HepG2 (cell line): ENCODE measurements around the gene CPLANE2. TPM values are rescaled to one million over a fixed set of nuclear protein-coding genes. Genes with fewer than 3 reads are reported as not detected.

Source experiments
- AGO1 ChIP-seq: fragments of 200-400 bp; formaldehyde crosslinking; IDR thresholded peaks from 2 replicates; pipeline ENCODE4 v1.6.1; 2017; ENCODE audit warnings: mild to moderate bottlenecking, low read depth, low read length, moderate library complexity; ENCODE audit not compliant: poor library complexity, severe bottlenecking
- ARNT ChIP-seq: fragments of 450-650 bp; IDR thresholded peaks from 2 replicates; pipeline ENCODE4 v1.6.1; 2017
- FIP1L1 ChIP-seq: fragments of 200-400 bp; formaldehyde crosslinking; IDR thresholded peaks from 2 replicates; pipeline ENCODE4 v1.6.1; 2018; ENCODE audit warnings: low read depth, mild to moderate bottlenecking, low read length, moderate library complexity, borderline replicate concordance; ENCODE audit not compliant: insufficient read depth
- HIVEP1 ChIP-seq: sonication (generic); formaldehyde crosslinking; IDR thresholded peaks from 2 replicates; pipeline ENCODE4 v1.4.0; 2020; ENCODE audit warnings: mild to moderate bottlenecking, missing genetic modification reagents
- NFE2L1 ChIP-seq: sonication (generic); formaldehyde crosslinking; IDR thresholded peaks from 2 replicates; pipeline ENCODE4 v1.4.0; 2020; ENCODE audit warnings: missing genetic modification reagents, mild to moderate bottlenecking, borderline replicate concordance
- NPAS2 ChIP-seq: sonication (generic); formaldehyde crosslinking; IDR thresholded peaks from 2 replicates; pipeline ENCODE4 v1.8.0; 2022; ENCODE audit warnings: mild to moderate bottlenecking, missing genetic modification reagents, borderline replicate concordance
- NR2F6 ChIP-seq, 2 experiments: IDR thresholded peaks; 2 replicates each; pipeline ENCODE4 v1.6.1; 2016; ENCODE audit warnings: antibody characterized with exemption in 1 of 2, mild to moderate bottlenecking in 1 of 2
- PAF1 ChIP-seq: IDR thresholded peaks from 2 replicates; pipeline ENCODE4 v1.6.1; 2016; ENCODE audit warnings: missing genetic modification reagents, missing compliant biosample characterization
- PHB2 ChIP-seq: fragments of 450-650 bp; IDR thresholded peaks from 2 replicates; pipeline ENCODE4 v1.6.1; 2018; ENCODE audit not compliant: partially characterized antibody
- PPARG ChIP-seq: conservative IDR thresholded peaks from 2 replicates; pipeline ENCODE4 v1.6.1; 2016; ENCODE audit warnings: missing biosample characterization, missing genetic modification reagents
- PRPF4 ChIP-seq: fragments of 200-400 bp; formaldehyde crosslinking; IDR thresholded peaks from 2 replicates; pipeline ENCODE4 v1.6.1; 2016; ENCODE audit warnings: low read length, low read depth; ENCODE audit not compliant: poor library complexity, severe bottlenecking
- ZC3H4 ChIP-seq: sonication (generic); formaldehyde crosslinking; IDR thresholded peaks from 2 replicates; pipeline ENCODE4 v1.4.0; 2020; ENCODE audit warnings: missing genetic modification reagents, borderline replicate concordance
- ZNF350 ChIP-seq: sonication (generic); formaldehyde crosslinking; IDR thresholded peaks from 2 replicates; pipeline ENCODE4 v1.4.0; 2020; ENCODE audit warnings: mild to moderate bottlenecking, low read depth, missing genetic modification reagents, borderline replicate concordance
- ZNF383 ChIP-seq: sonication (generic); formaldehyde crosslinking; IDR thresholded peaks from 2 replicates; pipeline ENCODE4 v1.4.0; 2020; ENCODE audit warnings: missing genetic modification reagents, mild to moderate bottlenecking, borderline replicate concordance
- ZNF567 ChIP-seq: sonication (generic); formaldehyde crosslinking; IDR thresholded peaks from 2 replicates; pipeline ENCODE4 v1.8.1; 2023; ENCODE audit warnings: mild to moderate bottlenecking, missing genetic modification reagents, borderline replicate concordance
- ZNF589 ChIP-seq: sonication (generic); formaldehyde crosslinking; conservative IDR thresholded peaks from 2 replicates; pipeline ENCODE4 v1.8.0; 2022; ENCODE audit warnings: mild to moderate bottlenecking, moderate library complexity, missing genetic modification reagents
- ZNF614 ChIP-seq: IDR thresholded peaks from 2 replicates; pipeline ENCODE4 v1.6.1; 2018; ENCODE audit warnings: missing biosample characterization, missing genetic modification reagents, inconsistent platforms, borderline replicate concordance
- ZNF720 ChIP-seq: sonication (generic); formaldehyde crosslinking; IDR thresholded peaks from 2 replicates; pipeline ENCODE4 v1.4.0; 2020; ENCODE audit warnings: missing genetic modification reagents
- polyA plus RNA-seq, 8 experiments: library from polyadenylated mRNA; depleted of rRNA in 3 of 8; stranded (reverse) in 7 of 8; unstranded in 1 of 8; fragments of >200 nt; fragmentation: Illumina TruSeq in 4 of 8; extraction: Trizol in 4 of 8; gene quantifications; 2 replicates each; pipeline versions ENCODE4 v1.2.1 to v1.2.3, GENCODE V29; 2011 to 2016; ENCODE audit warnings: low read depth in 4 of 8, missing spikeins in 1 of 8, mixed read lengths in 1 of 8; ENCODE audit not compliant: insufficient read depth in 1 of 8
- total RNA-seq, 5 experiments: library from RNA; depleted of rRNA; stranded (reverse); fragments of >200 nt; fragmentation: Illumina TruSeq; extraction: Trizol; gene quantifications; 2 replicates each; pipeline ENCODE4 v1.2.3, GENCODE V29; 2016; ENCODE audit warnings: low read depth in 1 of 5
- TF ChIP-seq, protein P1 (sequence below): fragments of 450-650 bp; IDR thresholded peaks from 2 replicates; pipeline ENCODE4 v1.6.1; 2016
- TF ChIP-seq, protein P2 (sequence below): IDR thresholded peaks from 2 replicates; pipeline ENCODE4 v1.6.1; 2012; ENCODE audit warnings: inconsistent platforms
- TF ChIP-seq, protein P3 (sequence below): sonication (generic); formaldehyde crosslinking; IDR thresholded peaks from 2 replicates; pipeline ENCODE4 v1.4.0; 2020; ENCODE audit warnings: missing genetic modification reagents
- TF ChIP-seq, protein P4 (sequence below): IDR thresholded peaks from 2 replicates; pipeline ENCODE4 v1.6.1; 2016; ENCODE audit warnings: low read depth, borderline replicate concordance

CPLANE2 gene
- total and polyA plus RNA-seq, 2 of the 13 experiments (the other 11 are each of a cell fraction or from before 2014, with no cell fraction given), result 0.29 to 1.6 TPM

DNA sequence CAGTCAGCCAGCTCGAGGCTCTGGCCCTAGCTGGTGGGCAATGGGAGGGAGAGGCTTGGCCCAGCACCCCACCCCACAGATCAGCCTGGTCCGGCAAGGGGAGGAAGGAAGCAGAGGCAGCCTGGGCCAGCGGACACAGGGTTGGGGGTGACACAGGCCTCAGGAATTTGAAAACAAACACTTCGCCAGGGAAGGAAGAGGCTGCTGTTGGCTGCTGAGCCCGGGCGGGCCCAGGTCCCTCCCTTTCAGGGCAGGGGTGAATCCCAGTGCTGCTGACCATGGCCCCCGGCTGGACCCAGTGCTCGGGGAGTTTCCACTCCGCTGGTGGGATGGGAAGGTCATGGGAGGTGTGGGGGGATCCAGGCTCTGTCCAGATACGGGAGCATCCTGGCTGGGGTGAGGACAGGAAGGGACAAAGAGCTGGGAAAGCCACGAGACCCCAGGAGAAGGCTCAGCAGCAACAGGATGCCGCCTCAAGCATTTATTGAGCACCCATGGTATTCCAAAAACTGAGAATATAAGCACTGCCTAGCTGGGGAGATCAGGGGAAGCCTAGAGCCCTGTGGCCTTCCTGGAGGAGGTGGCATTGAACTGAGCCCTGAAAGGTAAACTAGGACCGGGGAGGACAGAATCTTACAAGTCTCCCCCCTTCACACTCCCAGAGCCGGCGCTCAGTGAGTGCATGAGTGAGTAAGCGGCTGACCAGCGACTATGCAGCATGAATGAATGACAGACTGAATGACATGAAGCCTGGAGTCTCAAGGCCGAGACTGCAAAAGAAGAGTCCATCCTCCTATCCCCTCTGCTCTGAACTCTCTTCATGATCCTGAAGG is 54.9 kb downstream of the CPLANE2 start (continued):
- TF ChIP-seq, protein P1, sequence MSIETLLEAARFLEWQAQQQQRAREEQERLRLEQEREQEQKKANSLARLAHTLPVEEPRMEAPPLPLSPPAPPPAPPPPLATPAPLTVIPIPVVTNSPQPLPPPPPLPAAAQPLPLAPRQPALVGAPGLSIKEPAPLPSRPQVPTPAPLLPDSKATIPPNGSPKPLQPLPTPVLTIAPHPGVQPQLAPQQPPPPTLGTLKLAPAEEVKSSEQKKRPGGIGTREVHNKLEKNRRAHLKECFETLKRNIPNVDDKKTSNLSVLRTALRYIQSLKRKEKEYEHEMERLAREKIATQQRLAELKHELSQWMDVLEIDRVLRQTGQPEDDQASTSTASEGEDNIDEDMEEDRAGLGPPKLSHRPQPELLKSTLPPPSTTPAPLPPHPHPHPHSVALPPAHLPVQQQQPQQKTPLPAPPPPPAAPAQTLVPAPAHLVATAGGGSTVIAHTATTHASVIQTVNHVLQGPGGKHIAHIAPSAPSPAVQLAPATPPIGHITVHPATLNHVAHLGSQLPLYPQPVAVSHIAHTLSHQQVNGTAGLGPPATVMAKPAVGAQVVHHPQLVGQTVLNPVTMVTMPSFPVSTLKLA, result no peak
- no peak for TF ChIP-seq ZNF383 (CRISPR knock-in tag)
- TF ChIP-seq ZNF589, result no peak
- no peak for TF ChIP-seq PAF1
- TF ChIP-seq AGO1, result peak; percentile 39
- no peak for TF ChIP-seq FIP1L1
- no peak for TF ChIP-seq ZNF720 (CRISPR knock-in tag)
- TF ChIP-seq, protein P2, sequence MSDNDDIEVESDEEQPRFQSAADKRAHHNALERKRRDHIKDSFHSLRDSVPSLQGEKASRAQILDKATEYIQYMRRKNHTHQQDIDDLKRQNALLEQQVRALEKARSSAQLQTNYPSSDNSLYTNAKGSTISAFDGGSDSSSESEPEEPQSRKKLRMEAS, result peak; percentile 34
- no peak for TF ChIP-seq PHB2
- TF ChIP-seq ZNF350, result peak; percentile 63; the same call in 1 of the 2 replicates
- TF ChIP-seq PPARG, result peak; percentile 60; the same call in 1 of the 2 replicates
- TF ChIP-seq ZNF567 (CRISPR knock-in tag), result no peak
- TF ChIP-seq NFE2L1 (CRISPR knock-in tag), result no peak
- TF ChIP-seq, protein P3, sequence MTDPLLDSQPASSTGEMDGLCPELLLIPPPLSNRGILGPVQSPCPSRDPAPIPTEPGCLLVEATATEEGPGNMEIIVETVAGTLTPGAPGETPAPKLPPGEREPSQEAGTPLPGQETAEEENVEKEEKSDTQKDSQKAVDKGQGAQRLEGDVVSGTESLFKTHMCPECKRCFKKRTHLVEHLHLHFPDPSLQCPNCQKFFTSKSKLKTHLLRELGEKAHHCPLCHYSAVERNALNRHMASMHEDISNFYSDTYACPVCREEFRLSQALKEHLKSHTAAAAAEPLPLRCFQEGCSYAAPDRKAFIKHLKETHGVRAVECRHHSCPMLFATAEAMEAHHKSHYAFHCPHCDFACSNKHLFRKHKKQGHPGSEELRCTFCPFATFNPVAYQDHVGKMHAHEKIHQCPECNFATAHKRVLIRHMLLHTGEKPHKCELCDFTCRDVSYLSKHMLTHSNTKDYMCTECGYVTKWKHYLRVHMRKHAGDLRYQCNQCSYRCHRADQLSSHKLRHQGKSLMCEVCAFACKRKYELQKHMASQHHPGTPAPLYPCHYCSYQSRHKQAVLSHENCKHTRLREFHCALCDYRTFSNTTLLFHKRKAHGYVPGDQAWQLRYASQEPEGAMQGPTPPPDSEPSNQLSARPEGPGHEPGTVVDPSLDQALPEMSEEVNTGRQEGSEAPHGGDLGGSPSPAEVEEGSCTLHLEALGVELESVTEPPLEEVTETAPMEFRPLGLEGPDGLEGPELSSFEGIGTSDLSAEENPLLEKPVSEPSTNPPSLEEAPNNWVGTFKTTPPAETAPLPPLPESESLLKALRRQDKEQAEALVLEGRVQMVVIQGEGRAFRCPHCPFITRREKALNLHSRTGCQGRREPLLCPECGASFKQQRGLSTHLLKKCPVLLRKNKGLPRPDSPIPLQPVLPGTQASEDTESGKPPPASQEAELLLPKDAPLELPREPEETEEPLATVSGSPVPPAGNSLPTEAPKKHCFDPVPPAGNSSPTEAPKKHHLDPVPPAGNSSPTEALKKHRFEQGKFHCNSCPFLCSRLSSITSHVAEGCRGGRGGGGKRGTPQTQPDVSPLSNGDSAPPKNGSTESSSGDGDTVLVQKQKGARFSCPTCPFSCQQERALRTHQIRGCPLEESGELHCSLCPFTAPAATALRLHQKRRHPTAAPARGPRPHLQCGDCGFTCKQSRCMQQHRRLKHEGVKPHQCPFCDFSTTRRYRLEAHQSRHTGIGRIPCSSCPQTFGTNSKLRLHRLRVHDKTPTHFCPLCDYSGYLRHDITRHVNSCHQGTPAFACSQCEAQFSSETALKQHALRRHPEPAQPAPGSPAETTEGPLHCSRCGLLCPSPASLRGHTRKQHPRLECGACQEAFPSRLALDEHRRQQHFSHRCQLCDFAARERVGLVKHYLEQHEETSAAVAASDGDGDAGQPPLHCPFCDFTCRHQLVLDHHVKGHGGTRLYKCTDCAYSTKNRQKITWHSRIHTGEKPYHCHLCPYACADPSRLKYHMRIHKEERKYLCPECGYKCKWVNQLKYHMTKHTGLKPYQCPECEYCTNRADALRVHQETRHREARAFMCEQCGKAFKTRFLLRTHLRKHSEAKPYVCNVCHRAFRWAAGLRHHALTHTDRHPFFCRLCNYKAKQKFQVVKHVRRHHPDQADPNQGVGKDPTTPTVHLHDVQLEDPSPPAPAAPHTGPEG (CRISPR knock-in tag), result no peak; the same call in 1 of the 2 replicates
- no peak for TF ChIP-seq NPAS2
- TF ChIP-seq NR2F6 (IDR thresholded peaks at IDR 0.05), result peak; percentile 59
- peak; percentile 82 for TF ChIP-seq NR2F6 (CRISPR knock-in tag; IDR thresholded peaks at IDR 0.05)
- TF ChIP-seq, protein P4, sequence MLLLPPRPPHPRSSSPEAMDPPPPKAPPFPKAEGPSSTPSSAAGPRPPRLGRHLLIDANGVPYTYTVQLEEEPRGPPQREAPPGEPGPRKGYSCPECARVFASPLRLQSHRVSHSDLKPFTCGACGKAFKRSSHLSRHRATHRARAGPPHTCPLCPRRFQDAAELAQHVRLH (CRISPR knock-in tag), result peak; percentile 87; the same call in 1 of the 2 replicates
- peak; percentile 62; the same call in 1 of the 2 replicates for TF ChIP-seq HIVEP1
- no peak for TF ChIP-seq ARNT
- no peak for TF ChIP-seq PRPF4
- TF ChIP-seq ZNF614 (CRISPR knock-in tag), result no peak
- no peak for TF ChIP-seq ZC3H4
